ENCODE results near the gene SPTBN4.
"Not testable (repeated sequence)": the region's sequence is repeated elsewhere in the genome, so short reads cannot be mapped to it uniquely, and the experiment has no call there.

DNA sequence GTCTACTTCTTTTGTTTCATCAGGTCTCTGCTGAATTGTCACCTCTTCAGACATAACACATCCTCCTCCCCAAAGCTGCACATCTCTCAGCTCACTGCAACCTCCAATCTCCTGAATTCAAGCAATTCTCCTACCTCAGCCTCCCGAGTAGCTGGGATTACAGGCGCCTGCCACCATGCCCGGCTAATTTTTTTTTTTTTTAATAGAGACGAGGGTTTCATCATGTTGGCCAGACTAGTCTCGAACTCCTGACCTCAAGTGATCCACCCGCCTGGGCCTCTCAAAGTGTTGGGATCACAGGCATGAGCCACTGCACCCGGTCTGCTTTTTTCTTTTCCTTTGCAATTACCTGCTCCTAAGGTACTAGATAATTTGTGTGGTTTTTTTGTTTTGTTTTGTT lies 34.0 kb upstream of the SPTBN4 start:
- not testable (repeated sequence) for TF ChIP-seq CTCF (IDR thresholded peaks at IDR 0.05; ENCODE audit: insufficient read depth, low read length); POLR2AphosphoS5 (IDR thresholded peaks at IDR 0.05; ENCODE audit: low read depth)
